OCI-LY3 (cell line): ENCODE data around the gene SHC3.

Source experiments
- H2AFZ ChIP-seq: fragments of 200-600, 300-600 bp; shearing (Covaris generic); 2 replicates; pipeline ENCODE4 v1.6.0; 2014; ENCODE audit warnings: antibody characterized with exemption, low read depth, low read length
- H3K27ac ChIP-seq: fragments of 200-600, 300-600 bp; sonication (generic); 2 replicates; pipeline ENCODE4 v1.5.1; 2014; ENCODE audit warnings: mild to moderate bottlenecking, low read length, moderate library complexity, mixed read lengths
- H3K27me3 ChIP-seq: fragments of 200-600, 300-600 bp; sonication (generic); 2 replicates; pipeline ENCODE4 v1.6.1; 2014; ENCODE audit warnings: low read depth, low read length, mixed read lengths
- H3K36me3 ChIP-seq: fragments of 200-600, 300-600 bp; sonication (generic); replicated peaks from 2 replicates; pipeline ENCODE3; 2014; ENCODE audit warnings: low read depth, low read length, mixed read lengths
- H3K4me1 ChIP-seq: fragments of 300-600, 200-600 bp; sonication (generic); 2 replicates; pipeline ENCODE4 v1.6.1; 2014; ENCODE audit warnings: low read length, mixed read lengths
- H3K4me2 ChIP-seq: fragments of 200-600, 300-600 bp; sonication (generic); 2 replicates; pipeline ENCODE4 v1.6.1; 2014; ENCODE audit warnings: low read length, mixed read lengths
- H3K4me3 ChIP-seq: fragments of 300-600, 200-600 bp; sonication (generic); 2 replicates; pipeline ENCODE4 v1.5.1; 2014; ENCODE audit warnings: antibody characterized with exemption, mild to moderate bottlenecking, low read length, moderate library complexity
- H3K79me2 ChIP-seq: fragments of 300-600, 200-600 bp; shearing (Covaris generic); 2 replicates; pipeline ENCODE4 v1.6.1; 2014; ENCODE audit warnings: mild to moderate bottlenecking, low read length, mixed read lengths
- H3K9ac ChIP-seq: fragments of 300-600, 200-600 bp; shearing (Covaris generic); 2 replicates; pipeline ENCODE4 v1.6.0; 2014; ENCODE audit warnings: mild to moderate bottlenecking, low read length, moderate library complexity
- H3K9me3 ChIP-seq: fragments of 200-600, 300-600 bp; shearing (Covaris generic); 2 replicates; pipeline ENCODE4 v1.6.1; 2014; ENCODE audit warnings: low read length, mixed read lengths; ENCODE audit not compliant: insufficient read depth
- H4K20me1 ChIP-seq: fragments of 200-600, 300-600 bp; sonication (generic); 2 replicates; pipeline ENCODE4 v1.6.1; 2016; ENCODE audit warnings: low read length, mixed read lengths; ENCODE audit not compliant: insufficient read depth
- EZH2phosphoT487 ChIP-seq: fragments of 200-600 bp; shearing (Covaris generic); IDR thresholded peaks from 2 replicates; pipeline ENCODE4 v1.6.1; 2018; ENCODE audit warnings: antibody characterized with exemption, mixed run types, low read depth
- TF ChIP-seq, protein P1 (sequence below): fragments of 200-600, 300-600 bp; sonication (generic); IDR thresholded peaks from 2 replicates; pipeline ENCODE4 v1.5.1; 2014; ENCODE audit warnings: antibody characterized with exemption, low read length, low read depth

Gene SHC3

DNA sequence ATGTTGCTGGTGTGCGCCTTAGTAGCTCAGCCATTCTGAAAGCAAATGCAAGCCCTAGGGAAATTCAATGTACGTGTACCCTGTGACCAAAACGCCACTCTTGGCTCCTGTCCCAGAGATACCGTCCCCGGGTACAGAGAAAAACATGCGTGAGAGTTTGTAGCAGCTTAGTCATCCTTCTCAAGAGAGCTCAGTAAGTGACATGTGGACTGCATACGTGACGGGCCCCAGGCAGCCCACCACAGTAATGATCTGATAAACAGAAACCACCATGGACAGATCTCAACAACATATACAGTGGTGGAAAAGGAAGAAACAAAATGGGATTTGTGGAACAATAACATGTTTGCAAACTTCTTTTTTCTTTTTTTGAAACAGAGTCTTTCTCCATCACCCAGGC is 142.2 kb downstream of the SHC3 start:
- Histone ChIP-seq H3K79me2 (no peaks in the 10 kb centered on the region), H3K4me3 (no peak overlapping the region), H3K9me3 (no peaks in the 10 kb centered on the region), H3K27me3 (peaks cover 9% of the 10 kb centered on the region; the same call in 1 of the 2 replicates), H4K20me1 (no peaks in the 10 kb centered on the region), H3K9ac (no peak overlapping the region), H3K4me1 (peaks cover 4% of the 10 kb centered on the region; the same call in 1 of the 2 replicates), H3K36me3 (no peaks in the 10 kb centered on the region), H3K27ac (no peak overlapping the region), H3K4me2 (no peak overlapping the region), H2AFZ (no peak overlapping the region)
- TF ChIP-seq, protein P1, sequence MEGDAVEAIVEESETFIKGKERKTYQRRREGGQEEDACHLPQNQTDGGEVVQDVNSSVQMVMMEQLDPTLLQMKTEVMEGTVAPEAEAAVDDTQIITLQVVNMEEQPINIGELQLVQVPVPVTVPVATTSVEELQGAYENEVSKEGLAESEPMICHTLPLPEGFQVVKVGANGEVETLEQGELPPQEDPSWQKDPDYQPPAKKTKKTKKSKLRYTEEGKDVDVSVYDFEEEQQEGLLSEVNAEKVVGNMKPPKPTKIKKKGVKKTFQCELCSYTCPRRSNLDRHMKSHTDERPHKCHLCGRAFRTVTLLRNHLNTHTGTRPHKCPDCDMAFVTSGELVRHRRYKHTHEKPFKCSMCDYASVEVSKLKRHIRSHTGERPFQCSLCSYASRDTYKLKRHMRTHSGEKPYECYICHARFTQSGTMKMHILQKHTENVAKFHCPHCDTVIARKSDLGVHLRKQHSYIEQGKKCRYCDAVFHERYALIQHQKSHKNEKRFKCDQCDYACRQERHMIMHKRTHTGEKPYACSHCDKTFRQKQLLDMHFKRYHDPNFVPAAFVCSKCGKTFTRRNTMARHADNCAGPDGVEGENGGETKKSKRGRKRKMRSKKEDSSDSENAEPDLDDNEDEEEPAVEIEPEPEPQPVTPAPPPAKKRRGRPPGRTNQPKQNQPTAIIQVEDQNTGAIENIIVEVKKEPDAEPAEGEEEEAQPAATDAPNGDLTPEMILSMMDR: no peak
- no peak for TF ChIP-seq EZH2phosphoT487

DNA sequence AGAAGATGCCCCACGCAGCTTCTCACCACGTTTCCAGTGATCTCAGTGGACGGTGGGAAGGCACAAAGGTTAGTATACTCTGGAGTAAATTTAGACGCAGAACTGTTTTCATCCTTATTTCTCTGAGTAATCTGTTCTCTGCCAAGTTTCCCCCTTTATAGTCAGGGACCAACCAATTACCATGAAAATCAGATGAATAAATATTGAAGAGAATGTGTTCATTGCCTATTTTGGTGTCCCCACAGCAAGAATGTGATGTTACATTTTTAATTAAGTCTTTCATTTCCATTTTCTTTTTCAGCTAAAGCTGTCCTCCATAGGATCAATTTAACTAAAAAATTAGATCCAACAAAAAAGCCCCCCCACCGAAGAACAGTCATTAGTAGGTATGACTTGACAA is 146.0 kb downstream of the SHC3 start:
- H3K27me3 ChIP-seq: peaks cover 12% of the 10 kb centered on the region; the same call in 1 of the 2 replicates
- H4K20me1 ChIP-seq: no peaks in the 10 kb centered on the region
- H3K4me1 ChIP-seq: peaks cover 4% of the 10 kb centered on the region; the same call in 1 of the 2 replicates
- no peak overlapping the region for H2AFZ ChIP-seq
- H3K36me3 ChIP-seq: no peaks in the 10 kb centered on the region
- no peak overlapping the region for H3K4me3 ChIP-seq
- no peak overlapping the region for H3K27ac ChIP-seq
- TF ChIP-seq, protein P1: no peak
- TF ChIP-seq EZH2phosphoT487: no peak
- H3K9me3 ChIP-seq: no peaks in the 10 kb centered on the region; the same call in 1 of the 2 replicates
- no peak overlapping the region for H3K9ac ChIP-seq
- no peaks in the 10 kb centered on the region for H3K79me2 ChIP-seq
- H3K4me2 ChIP-seq: no peak overlapping the region

DNA sequence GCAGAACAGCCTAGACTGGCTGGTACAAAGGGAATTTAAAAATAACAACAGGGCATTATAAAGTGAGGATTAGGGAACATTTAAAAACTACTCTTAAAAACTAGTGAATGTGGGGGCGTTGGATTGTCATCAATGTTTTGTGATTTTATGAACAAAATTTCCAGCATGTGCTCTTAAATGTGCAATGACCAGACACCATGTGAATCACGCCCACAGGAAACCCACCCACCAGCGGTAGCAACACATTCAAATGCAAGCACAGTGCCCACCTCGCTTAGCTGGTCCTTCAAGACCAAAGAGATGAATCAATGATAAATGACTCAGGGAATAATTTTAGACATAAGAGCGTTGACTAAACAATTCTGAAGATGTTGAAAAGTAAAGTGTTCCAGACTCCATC is 146.4 kb downstream of the SHC3 start:
- no peaks in the 10 kb centered on the region; the same call in 1 of the 2 replicates for H3K9me3 ChIP-seq
- no peaks in the 10 kb centered on the region for H3K36me3 ChIP-seq
- H3K4me3 ChIP-seq: no peak overlapping the region
- no peak overlapping the region for H3K9ac ChIP-seq
- H3K4me1 ChIP-seq: peaks cover 3% of the 10 kb centered on the region; the same call in 1 of the 2 replicates
- H3K27me3 ChIP-seq: peaks cover 12% of the 10 kb centered on the region; the same call in 1 of the 2 replicates
- H4K20me1 ChIP-seq: no peaks in the 10 kb centered on the region
- no peaks in the 10 kb centered on the region for H3K79me2 ChIP-seq
- no peak overlapping the region for H3K4me2 ChIP-seq
- H3K27ac ChIP-seq: no peak overlapping the region
- TF ChIP-seq, protein P1: no peak
- no peak for TF ChIP-seq EZH2phosphoT487
- no peak overlapping the region for H2AFZ ChIP-seq

DNA sequence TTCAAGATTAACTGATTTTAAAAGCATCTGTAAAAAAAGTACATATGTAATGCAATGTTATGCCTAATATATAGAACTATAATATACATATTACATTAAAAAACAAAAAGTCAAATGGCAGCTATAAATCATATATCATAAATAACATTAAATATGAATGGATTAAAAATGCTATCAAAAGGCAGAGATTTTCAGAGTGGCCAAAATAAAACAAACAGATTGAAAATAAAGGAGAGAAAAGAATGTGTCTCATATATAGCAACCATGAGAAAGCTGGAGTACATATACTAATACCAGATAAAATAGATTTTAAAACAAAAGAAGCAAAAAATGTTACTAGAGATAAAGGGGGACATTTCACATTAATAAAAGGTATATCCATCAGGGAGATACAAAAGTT is 148.8 kb downstream of the SHC3 start:
- Histone ChIP-seq H4K20me1 (no peaks in the 10 kb centered on the region), H3K4me1 (no peaks in the 10 kb centered on the region), H3K36me3 (no peaks in the 10 kb centered on the region), H3K27me3 (0 out of 2 replicates have a peak, but pooled peaks cover 9% of the 10 kb centered on the region), H3K4me2 (no peak overlapping the region), H2AFZ (no peak overlapping the region), H3K4me3 (no peak overlapping the region), H3K9me3 (no peaks in the 10 kb centered on the region; the same call in 1 of the 2 replicates), H3K27ac (no peak overlapping the region), H3K79me2 (no peaks in the 10 kb centered on the region), H3K9ac (no peak overlapping the region)
- no peak for TF ChIP-seq EZH2phosphoT487
- TF ChIP-seq, protein P1: no peak
